ENCODE data around the gene PHLDA3.

DNA sequence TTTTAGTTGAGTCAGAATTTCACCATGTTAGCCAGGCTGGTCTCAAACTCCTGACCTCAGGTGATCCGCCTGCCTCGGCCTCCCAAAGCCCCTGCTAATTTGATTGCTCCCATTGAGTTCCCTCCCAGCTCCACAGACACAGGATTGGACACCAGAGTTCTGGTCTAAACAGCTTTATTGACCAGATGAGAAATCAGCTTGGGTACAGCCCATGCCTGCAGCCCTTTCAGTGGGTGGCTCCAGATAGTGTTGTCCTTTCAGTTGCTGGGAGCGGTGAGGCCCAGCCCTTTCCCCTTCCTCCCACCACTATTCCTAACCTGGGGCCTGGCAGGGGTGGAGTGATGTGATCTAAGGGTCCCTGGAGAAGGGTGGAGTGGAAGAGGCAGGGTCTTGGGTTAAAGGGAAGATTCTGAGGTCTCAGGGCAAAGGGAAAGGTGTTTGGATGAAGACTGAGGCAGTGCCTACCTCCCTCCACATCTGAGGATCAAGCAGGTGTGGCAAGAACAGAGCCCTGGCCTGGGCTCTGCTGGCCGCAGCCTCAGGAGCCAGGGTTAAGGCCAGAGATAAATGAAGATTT is 14.5 kb upstream of the PHLDA3 start:
- TF ChIP-seq CTCF (IDR thresholded peaks at IDR 0.05) (no peak), ZFX (IDR thresholded peaks at IDR 0.05; ENCODE audit: borderline replicate concordance) (no peak)
